GM18868 (cell line): Measurements from ENCODE around the gene DICER1.

Experiments
- ATAC-seq: cut with Tn5 transposase; IDR thresholded peaks from one replicate; pipeline ENCODE4 v1.9.1; 2021; ENCODE audit warnings: mild to moderate bottlenecking, moderate library complexity; ENCODE audit not compliant: unreplicated experiment

DICER1 gene

GRCh38 chr14:95095996-95096395 is 61.3 kb downstream of the DICER1 start:
- ATAC-seq, result no peak

- no peak for ATAC-seq
These were observed 64.6 kb downstream of the DICER1 start for GRCh38 chr14:95092723-95093122.

DNA sequence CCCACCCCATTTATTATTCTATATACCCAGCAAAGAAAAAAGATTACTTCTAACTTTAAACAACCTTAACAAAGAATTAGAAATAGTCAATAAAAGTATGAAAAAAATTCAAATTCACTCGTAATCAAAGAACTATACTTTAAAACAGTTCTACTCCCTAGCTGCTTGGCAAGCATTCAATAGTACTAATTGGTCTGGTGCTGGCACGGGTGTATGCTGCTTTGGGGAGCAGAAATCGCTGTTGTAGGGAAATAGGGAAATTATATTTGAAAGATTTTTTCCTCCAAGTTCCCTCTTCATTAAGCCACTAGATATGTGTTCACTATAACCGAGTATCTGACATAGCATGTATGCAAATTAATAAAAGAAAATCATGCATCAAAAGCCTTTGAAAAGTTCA is 65.7 kb downstream of the DICER1 start:
- ATAC-seq, result no peak

- ATAC-seq, result no peak
These were observed 68.7 kb downstream of the DICER1 start for GRCh38 chr14:95088665-95089064.

- no peak for ATAC-seq
These were observed 69.7 kb downstream of the DICER1 start for GRCh38 chr14:95087619-95088018.

GRCh38 chr14:95085321-95085720 is 72.0 kb downstream of the DICER1 start:
- no peak for ATAC-seq

- ATAC-seq, result no peak
These were observed 78.5 kb downstream of the DICER1 start for GRCh38 chr14:95078867-95079266.

- ATAC-seq, result no peak
These were observed 80.0 kb downstream of the DICER1 start for GRCh38 chr14:95077345-95077744.

- ATAC-seq, result no peak
These were observed 81.5 kb downstream of the DICER1 start for GRCh38 chr14:95075789-95076188.

DNA sequence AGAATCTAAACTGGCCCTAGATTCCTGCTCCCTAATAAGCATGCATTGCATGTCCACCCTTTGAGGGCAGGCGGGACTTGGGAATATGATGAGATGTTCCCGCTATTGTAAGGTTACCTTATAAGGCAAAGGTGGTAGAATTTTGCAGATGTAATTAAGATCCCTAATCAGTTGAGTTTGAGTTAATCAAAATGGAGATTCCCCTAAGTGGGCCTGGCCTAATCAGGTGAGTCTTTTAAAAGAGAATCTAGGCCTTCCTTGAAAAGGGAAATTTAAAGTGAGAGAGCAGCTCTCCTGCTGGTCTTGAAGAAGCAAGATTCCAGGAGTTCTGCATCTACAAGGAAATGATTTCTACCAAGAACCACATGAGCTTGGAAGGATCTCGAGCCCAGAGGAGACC is 83.4 kb downstream of the DICER1 start:
- no peak for ATAC-seq

DNA sequence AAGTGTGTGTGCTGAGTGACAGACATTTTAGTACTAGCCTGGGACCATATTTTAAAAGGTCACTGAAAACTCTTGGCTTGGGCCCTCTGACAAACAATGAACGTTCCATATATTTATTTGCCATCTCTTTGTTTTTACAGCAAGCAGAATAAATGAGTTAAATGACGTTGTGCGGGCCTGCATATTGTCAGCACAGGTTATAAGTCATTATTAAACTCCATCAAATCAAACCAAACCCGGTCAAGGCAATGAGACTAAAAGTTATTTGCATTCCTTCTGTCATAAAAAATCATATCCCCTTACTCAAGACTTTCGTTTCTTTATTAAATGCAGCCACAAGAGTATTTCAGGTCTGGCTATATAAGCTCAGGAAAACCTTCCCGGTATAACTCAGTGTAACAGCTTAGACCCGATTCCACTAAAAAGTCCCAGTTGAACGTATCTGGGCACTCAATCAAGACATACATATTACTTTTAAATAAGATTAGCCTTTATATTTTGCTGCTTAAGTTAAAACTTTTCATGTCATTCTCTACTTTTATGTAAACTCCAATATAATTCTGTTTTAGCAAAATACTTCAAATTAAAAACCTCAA is 84.9 kb downstream of the DICER1 start:
- ATAC-seq, result no peak

- no peak for ATAC-seq
These were observed 85.6 kb downstream of the DICER1 start for GRCh38 chr14:95071649-95072280.

DNA sequence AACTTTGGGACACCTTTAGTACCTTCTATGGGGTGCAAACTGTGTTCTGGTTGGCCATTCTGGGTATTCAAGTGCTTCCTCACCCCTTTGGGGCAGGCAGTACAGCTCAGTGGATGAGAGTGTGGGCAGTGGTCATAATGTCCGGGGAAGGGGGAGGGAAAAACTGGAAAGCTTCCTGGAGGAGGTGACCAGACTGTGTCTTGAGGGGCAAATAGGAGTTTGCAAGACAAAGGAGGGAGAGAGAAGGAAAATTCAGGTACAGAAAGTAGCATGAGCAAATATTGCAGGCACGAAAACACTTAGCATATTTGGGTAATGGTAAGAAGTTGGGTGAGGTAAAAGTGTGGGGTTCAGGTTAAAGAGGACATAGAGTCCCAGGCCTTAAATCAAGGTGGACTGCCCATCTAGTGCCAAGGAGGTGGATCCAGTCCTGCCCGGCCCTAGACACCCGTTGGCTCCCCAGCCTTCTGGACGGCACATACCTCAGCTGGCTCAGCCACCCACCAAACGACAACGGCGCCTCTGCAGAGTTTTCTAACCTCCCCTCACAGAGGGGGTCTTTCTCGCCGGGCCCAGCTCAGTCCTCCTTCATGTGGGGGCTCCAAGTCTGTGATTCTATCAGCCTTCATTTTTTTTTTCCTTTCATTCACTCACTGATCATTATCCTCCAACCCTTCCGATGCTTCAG is 86.4 kb downstream of the DICER1 start:
- ATAC-seq, result no peak

- no peak for ATAC-seq
These were observed 87.8 kb downstream of the DICER1 start for GRCh38 chr14:95069547-95069946.

GRCh38 chr14:95069018-95069417 is 88.3 kb downstream of the DICER1 start:
- ATAC-seq, result no peak

DNA sequence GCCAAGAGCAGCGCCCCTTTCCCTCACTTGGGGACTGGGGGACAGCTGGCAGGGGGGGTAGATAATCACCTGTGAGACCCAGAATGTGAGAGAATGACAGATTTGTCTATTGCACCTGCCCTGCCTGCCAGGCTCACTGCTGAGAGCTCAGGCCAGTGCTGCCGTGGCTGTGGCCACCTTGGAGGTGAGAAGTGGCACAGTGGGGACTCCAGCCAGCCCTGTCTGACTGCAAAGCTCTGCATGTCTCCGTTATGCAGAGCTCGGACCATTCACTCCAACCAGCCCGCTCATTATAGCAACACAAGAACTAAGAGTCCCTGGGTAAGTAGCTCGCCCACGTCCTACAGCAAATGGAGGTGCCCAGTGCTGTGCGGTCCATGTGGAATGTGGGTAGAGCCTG is 88.8 kb downstream of the DICER1 start:
- ATAC-seq, result no peak

DNA sequence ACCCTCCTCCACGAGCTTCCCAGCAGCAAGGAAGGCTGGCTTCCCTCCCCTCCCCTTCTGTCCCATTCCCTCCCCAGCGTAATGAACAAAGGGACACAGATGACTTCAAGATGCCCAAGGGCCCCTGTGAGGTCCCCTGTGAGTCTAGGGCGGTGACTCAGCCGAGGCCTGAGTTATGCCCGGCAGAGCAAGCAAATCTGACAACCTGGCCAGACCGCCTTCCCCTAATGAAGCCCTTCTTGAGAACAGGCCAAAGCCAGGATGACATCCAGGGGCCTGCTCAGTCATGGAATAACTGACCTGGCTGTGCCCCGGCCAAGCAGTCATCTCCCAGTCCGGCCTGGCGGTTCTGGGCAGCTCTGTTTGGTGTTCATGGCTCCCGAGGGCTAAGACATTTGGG is 89.2 kb downstream of the DICER1 start:
- ATAC-seq, result no peak

- no peak for ATAC-seq
These were observed 89.8 kb downstream of the DICER1 start for GRCh38 chr14:95067526-95067925.

GRCh38 chr14:95066427-95066986 is 90.8 kb downstream of the DICER1 start:
- no peak for ATAC-seq

DNA sequence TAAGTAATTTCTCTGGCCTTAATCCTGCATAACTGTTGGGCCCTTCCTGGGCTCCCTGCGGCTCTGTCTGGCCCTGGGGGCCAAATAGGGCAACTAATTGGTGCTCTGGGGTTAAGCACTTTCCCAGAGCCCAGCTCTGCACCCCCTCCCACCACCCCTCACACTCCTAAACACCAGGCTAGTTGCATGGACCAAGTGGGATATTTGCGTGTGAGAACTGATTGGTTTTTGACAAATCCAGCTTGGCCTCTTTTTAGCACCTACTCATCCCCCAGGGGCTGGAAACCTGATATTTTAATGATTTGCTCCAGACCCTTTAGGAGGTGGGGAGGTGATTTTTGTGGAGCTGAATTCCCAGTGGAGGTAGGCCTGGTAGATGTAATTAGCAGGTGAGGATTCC is 91.9 kb downstream of the DICER1 start:
- ATAC-seq, result no peak

DNA sequence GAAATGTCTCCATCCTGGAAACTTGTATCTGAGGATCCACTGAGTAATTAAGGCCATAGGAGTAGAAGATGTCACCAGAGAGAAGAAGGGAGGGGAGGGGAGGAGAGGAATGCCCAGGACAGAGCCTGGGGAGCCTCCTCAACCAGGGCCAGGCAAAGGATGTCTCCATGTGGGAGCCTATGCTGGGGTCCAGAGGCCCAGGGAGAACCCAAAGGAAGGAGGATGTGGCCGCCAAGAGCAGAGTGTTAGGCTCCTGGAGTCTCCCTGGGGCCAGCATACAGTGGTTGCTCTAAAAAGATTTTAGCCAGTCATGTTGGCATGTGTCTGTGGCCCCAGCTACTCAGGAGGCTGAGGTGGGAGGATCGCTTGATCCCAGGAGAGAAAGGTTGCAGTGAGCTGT is 92.6 kb downstream of the DICER1 start:
- no peak for ATAC-seq

GRCh38 chr14:95064256-95064655 is 93.1 kb downstream of the DICER1 start:
- ATAC-seq, result no peak
